T follicular helper cell (primary cell): ENCODE results near the gene GIT2.
"Not testable (repeated sequence)": the region's sequence is repeated elsewhere in the genome, so short reads cannot be mapped to it uniquely, and the experiment has no call there.

Experiments
- DNase-seq: peaks from one replicate; pipeline ENCODE4 v3.0.0-alpha.2; 2020; ENCODE audit warnings: low read depth

Gene GIT2

DNA sequence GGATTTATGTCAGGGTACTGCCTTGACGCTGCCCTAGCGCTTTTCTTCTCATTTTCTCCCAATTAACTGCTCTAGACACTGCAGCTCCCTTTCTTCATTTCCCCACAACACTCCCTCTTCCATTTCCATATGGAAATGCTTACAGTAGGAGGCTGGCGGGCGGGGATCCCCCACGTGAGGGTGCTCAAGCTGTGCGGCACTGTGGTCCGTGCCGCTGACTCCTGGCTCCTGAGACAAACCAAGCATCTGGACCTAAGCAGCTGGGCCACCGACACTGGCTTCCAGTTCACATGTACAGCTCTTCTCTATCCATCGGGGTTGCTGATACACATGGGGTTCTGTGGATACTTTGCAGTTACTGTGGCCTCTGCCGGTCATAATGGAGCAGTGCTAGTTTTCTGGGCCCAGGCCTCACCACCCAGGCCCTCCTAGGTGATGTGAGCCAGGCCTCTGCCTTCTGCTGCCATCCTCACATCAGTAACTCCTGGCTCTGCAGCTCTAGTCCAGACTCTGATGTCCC, 75.8 kb downstream of the GIT2 start:
- DNase-seq = no peak

DNA sequence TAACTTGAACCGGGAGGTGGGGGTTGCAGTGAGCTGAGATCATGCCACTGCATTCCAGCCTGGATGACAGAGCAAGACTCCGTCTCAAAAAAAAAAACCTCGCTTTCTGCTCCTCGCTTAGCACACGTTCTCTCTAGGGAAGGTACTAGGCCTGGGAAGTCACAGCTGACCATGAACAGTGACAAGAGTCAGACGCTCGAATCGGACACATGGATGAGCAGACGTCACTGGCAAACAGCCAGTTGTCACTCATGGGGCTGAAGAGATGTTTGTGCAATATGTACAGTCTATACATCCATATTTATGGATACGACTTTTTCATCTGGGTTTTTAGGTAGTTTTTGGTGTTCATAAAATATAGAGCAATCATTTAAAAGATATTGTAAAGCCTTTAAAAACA, 76.7 kb downstream of the GIT2 start:
- no peak for DNase-seq

GRCh38 chr12:109916045-109916444, 80.1 kb downstream of the GIT2 start:
- no peak for DNase-seq

- no peak for DNase-seq
Measured at GRCh38 chr12:109915171-109916040, 80.8 kb downstream of the GIT2 start.

GRCh38 chr12:109914461-109914860, 81.7 kb downstream of the GIT2 start:
- DNase-seq = no peak

DNA sequence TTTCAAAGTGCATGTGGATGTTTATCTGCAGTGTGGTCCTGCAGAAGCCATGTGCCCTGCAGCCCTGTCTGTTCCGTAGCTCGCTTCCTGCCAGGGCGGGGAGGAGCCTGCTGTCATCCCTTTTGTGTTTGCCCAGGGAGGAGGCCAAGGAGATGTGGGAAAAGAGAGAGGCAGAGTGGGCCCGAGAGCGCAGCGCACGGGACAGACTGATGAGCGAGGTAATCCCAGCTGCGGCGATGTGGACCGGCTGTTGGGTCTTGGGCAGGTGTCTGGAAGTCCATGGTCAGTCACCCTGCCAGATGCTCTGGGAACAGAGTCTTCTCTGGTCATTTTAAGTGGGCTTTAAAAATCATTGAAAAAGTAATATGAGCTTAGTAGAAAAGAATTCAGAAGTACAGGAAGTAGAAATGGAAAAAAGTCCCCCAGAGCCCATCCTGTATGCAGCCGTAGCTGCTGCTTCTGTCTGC, 83.3 kb downstream of the GIT2 start:
- no peak for DNase-seq

DNA sequence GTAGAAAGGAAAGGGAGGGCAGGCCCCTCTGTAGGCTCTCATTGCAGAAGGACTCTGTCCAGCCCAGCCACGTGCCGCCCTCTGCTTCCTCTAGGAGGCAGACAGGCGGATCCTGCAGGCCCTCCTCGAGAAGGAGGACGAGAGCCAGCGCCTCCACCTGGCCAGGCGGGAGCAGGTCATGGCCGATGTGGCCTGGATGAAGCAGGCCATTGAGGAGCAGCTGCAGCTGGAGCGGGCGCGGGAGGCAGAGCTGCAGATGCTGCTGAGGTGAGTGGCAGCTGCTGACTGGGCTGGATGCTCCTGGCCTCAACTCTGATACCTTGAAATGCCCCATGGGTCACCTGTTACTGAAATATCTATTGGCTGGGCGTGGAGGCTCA, 85.2 kb downstream of the GIT2 start:
- DNase-seq = no peak

GRCh38 chr12:109910254-109910968, 85.8 kb downstream of the GIT2 start:
- DNase-seq = no peak

- no peak for DNase-seq
Measured at GRCh38 chr12:109905301-109905700, 90.9 kb downstream of the GIT2 start.

GRCh38 chr12:109902891-109903418, 93.2 kb downstream of the GIT2 start:
- DNase-seq = no peak

DNA sequence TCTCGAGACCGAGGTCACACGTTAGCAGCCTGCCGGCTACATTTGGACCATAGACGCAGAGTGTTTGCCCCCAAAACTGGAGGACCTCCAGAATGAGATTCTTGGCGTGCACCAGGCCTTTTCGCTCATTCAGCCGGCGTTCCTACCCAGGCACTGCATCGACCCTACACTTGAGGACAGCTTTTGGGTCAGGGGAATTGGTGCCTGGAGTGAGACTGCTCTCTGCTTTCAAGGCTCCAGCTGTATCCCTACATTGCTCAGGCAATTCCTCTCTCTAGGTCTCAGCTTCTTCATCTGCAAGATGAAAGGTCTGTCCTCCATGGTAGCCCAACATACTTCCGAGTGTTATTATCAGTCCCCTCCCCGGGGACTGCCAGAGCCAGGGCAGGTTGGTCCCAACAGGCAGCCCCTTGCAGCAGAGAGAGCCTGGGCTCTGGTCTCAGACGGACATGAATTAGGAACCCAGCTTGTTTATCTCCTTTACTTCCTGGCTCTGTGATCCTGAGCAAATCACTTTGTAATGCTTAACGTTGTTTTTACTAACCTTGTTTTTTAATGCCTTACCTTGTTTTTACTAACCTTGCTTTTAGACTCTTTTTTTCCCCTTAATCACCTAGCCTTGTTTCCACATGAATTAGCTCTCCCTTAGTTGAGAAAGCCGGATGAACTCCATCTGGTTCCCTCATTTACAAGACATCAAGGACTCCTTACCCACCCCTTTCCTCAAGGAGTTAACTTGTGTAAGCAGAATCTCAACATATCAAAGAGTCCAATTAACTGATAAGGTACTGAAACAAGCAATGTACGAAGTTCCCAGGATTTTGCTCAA, 95.2 kb downstream of the GIT2 start:
- no peak for DNase-seq

- DNase-seq = peak; percentile 68
Measured at GRCh38 chr12:109899783-109900751, 96.1 kb downstream of the GIT2 start, which contains the start of gene TCHP. TCHP (plus strand) TSS chr12:109900274; CDS start chr12:109903027, 2,753 bp downstream.

DNA sequence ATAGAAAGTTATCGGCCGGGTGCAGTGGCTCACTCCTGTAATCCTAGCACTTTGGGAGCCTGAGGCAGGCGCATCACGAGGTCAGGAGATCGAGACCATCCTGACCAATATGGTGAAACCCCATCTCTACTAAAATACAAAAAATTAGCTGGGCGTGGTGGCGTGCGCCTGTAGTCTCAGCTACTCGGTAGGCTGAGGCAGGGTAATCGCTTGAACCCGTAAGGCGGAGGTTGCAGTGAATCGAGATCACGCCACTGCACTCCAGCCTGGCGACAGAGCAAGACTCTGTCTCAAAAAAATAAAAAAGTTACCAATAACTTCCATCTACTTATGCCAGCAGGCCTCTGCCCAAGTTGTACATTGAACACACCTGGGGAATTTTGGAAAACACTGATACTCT, 96.8 kb downstream of the GIT2 start:
- DNase-seq = not testable (repeated sequence)

- no peak for DNase-seq
Measured at GRCh38 chr12:109897029-109897428, 99.1 kb downstream of the GIT2 start.

- DNase-seq = no peak
Measured at GRCh38 chr12:109896188-109896587, 100.0 kb downstream of the GIT2 start.

GRCh38 chr12:109894939-109895338, 101.2 kb downstream of the GIT2 start:
- no peak for DNase-seq

GRCh38 chr12:109893261-109893995, 102.7 kb downstream of the GIT2 start:
- no peak for DNase-seq

- no peak for DNase-seq
Measured at GRCh38 chr12:109892748-109893147, 103.4 kb downstream of the GIT2 start.

DNA sequence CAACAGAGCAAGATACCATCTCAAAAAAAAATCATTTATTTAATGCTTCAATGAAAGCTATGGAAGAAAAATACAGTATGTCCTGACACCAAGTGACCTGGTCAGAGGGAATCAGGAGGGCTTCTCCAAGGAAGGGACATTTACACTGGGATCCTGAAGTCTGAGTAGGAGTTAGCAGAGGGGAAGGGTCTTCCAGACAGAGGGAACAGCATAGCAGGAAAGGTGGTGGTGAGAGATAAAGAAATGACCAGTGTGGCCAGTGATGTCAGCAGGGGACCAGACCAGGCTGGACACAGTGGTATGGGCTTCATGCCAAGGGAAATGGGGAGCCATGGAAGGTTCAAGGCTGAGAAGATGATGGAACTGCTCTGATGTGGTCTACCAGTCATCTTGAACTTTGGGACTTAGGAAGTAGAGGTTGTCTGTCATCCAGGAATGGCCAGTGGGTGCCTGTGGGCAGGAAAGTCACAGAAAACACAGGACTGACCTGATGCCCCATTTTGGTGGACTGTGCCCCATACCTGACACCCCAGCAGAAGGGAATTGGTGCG, 103.9 kb downstream of the GIT2 start:
- DNase-seq = no peak
